ENCODE results near the gene EIF2AK3.
"Not testable (repeated sequence)": the region's sequence is repeated elsewhere in the genome, so short reads cannot be mapped to it uniquely, and the experiment has no call there.

EIF2AK3 gene

GRCh38 chr2:88591698-88592097 lies 35.6 kb downstream of the EIF2AK3 start:
- DNase-seq = no peak

- DNase-seq = no peak
These were observed 36.2 kb downstream of the EIF2AK3 start for GRCh38 chr2:88590998-88591613.

- no peak for DNase-seq
These were observed 41.3 kb downstream of the EIF2AK3 start for GRCh38 chr2:88585969-88586368.

- no peak for DNase-seq
These were observed 45.2 kb downstream of the EIF2AK3 start for GRCh38 chr2:88582030-88582429.

- DNase-seq = no peak
These were observed 47.2 kb downstream of the EIF2AK3 start for GRCh38 chr2:88580088-88580487.

GRCh38 chr2:88575630-88576029 lies 51.6 kb downstream of the EIF2AK3 start:
- DNase-seq = no peak

- DNase-seq = no peak
These were observed 52.2 kb downstream of the EIF2AK3 start for GRCh38 chr2:88575051-88575450.

- DNase-seq = no peak
These were observed 52.8 kb downstream of the EIF2AK3 start for GRCh38 chr2:88574445-88574844.

- no peak for DNase-seq
These were observed 59.1 kb downstream of the EIF2AK3 start for GRCh38 chr2:88568179-88568578.

GRCh38 chr2:88564402-88564801 lies 62.9 kb downstream of the EIF2AK3 start:
- no peak for DNase-seq

- DNase-seq = no peak
These were observed 64.1 kb downstream of the EIF2AK3 start for GRCh38 chr2:88563129-88563528.

GRCh38 chr2:88561646-88562388 lies 65.4 kb downstream of the EIF2AK3 start:
- no peak for DNase-seq

- no peak for DNase-seq
These were observed 66.5 kb downstream of the EIF2AK3 start for GRCh38 chr2:88560619-88561307.

- DNase-seq = no peak
These were observed 70.0 kb downstream of the EIF2AK3 start for GRCh38 chr2:88557290-88557689.

GRCh38 chr2:88556026-88556425 lies 71.2 kb downstream of the EIF2AK3 start:
- DNase-seq = no peak

GRCh38 chr2:88554189-88554588 lies 73.1 kb downstream of the EIF2AK3 start:
- no peak for DNase-seq

GRCh38 chr2:88549616-88550292 lies 77.5 kb downstream of the EIF2AK3 start:
- no peak for DNase-seq

- not testable (repeated sequence) for DNase-seq
These were observed 81.0 kb downstream of the EIF2AK3 start for GRCh38 chr2:88546291-88546690.

- DNase-seq = no peak
These were observed 82.1 kb downstream of the EIF2AK3 start for GRCh38 chr2:88545118-88545517.

GRCh38 chr2:88543541-88544057 lies 83.7 kb downstream of the EIF2AK3 start:
- no peak for DNase-seq

- no peak for DNase-seq
These were observed 84.6 kb downstream of the EIF2AK3 start for GRCh38 chr2:88542668-88543067.

GRCh38 chr2:88540346-88540745 lies 86.9 kb downstream of the EIF2AK3 start:
- DNase-seq = no peak

- DNase-seq = no peak
These were observed 88.8 kb downstream of the EIF2AK3 start for GRCh38 chr2:88538362-88538917.
